Parathyroid adenoma (tissue), 2 donors: ENCODE measurements around the gene SYPL2.

Source experiments
- H2AFZ ChIP-seq: fragments of 300-600 bp; sonication (generic); one replicate; pipeline ENCODE4 v1.7.0; 2017; ENCODE audit warnings: antibody characterized with exemption, mild to moderate bottlenecking
- H3K27ac ChIP-seq: fragments of 300-600 bp; sonication (generic); one replicate; pipeline ENCODE4 v1.7.0; 2017
- H3K27me3 ChIP-seq: fragments of 300-600 bp; sonication (generic); one replicate; pipeline ENCODE4 v1.7.0; 2017; ENCODE audit warnings: low read length; ENCODE audit not compliant: control insufficient read depth, insufficient read depth
- H3K36me3 ChIP-seq: fragments of 300-600 bp; sonication (generic); one replicate; pipeline ENCODE4 v1.7.0; 2017; ENCODE audit warnings: low read length; ENCODE audit not compliant: control insufficient read depth, insufficient read depth
- H3K4me1 ChIP-seq: fragments of 300-600 bp; sonication (generic); one replicate; pipeline ENCODE4 v1.7.0; 2017; ENCODE audit warnings: control low read depth
- H3K4me2 ChIP-seq: fragments of 300-600 bp; sonication (generic); one replicate; pipeline ENCODE4 v1.7.0; 2017; ENCODE audit warnings: low read length
- H3K4me3 ChIP-seq: fragments of 300-600 bp; sonication (generic); one replicate; pipeline ENCODE4 v1.7.0; 2017; ENCODE audit warnings: low read depth, low read length
- H3K79me2 ChIP-seq: fragments of 300-600 bp; sonication (generic); one replicate; pipeline ENCODE4 v1.7.0; 2017; ENCODE audit warnings: control low read depth
- H3K9ac ChIP-seq: fragments of 300-600 bp; sonication (generic); one replicate; pipeline ENCODE4 v1.7.0; 2017; ENCODE audit warnings: mild to moderate bottlenecking
- H3K9me3 ChIP-seq: fragments of 300-600 bp; sonication (generic); one replicate; pipeline ENCODE4 v1.7.0; 2017; ENCODE audit warnings: low read length; ENCODE audit not compliant: control insufficient read depth
- CTCF ChIP-seq: fragments of 300-600 bp; sonication (generic); IDR thresholded peaks from one replicate; pipeline ENCODE4 v1.7.0; 2017; ENCODE audit warnings: antibody characterized with exemption, mild to moderate bottlenecking
- donor health status: primary hyperparathyroidism.

Gene SYPL2

GRCh38 chr1:109427171-109427467, 39.2 kb upstream of the SYPL2 start:
- Histone ChIP-seq H3K27ac (peak overlapping the region; percentile 84), H3K27me3 (no peaks in the 10 kb centered on the region), H2AFZ (peak overlapping the region; percentile 81), H3K9ac (no peak overlapping the region), H3K9me3 (no peaks in the 10 kb centered on the region), H3K79me2 (peaks cover 9% of the 10 kb centered on the region), H3K4me2 (peak overlapping the region; percentile 97), H3K4me3 (peak overlapping the region; percentile 79), H3K36me3 (no peaks in the 10 kb centered on the region), H3K4me1 (no peaks in the 10 kb centered on the region)
- TF ChIP-seq CTCF, result no peak

- no peak overlapping the region for H2AFZ ChIP-seq
- no peaks in the 10 kb centered on the region for H3K79me2 ChIP-seq
- H3K4me3 ChIP-seq, result no peak overlapping the region
- H3K4me1 ChIP-seq, result no peaks in the 10 kb centered on the region
- H3K9ac ChIP-seq, result no peak overlapping the region
- no peaks in the 10 kb centered on the region for H3K9me3 ChIP-seq
- H3K4me2 ChIP-seq, result no peak overlapping the region
- no peak overlapping the region for H3K27ac ChIP-seq
- no peaks in the 10 kb centered on the region for H3K36me3 ChIP-seq
- H3K27me3 ChIP-seq, result no peaks in the 10 kb centered on the region
- no peak for TF ChIP-seq CTCF
Observed at GRCh38 chr1:109432336-109432735, 34.0 kb upstream of the SYPL2 start.

- Histone ChIP-seq H3K27ac (no peak overlapping the region), H2AFZ (no peak overlapping the region), H3K79me2 (no peaks in the 10 kb centered on the region), H3K9me3 (no peaks in the 10 kb centered on the region), H3K4me2 (no peak overlapping the region), H3K36me3 (no peaks in the 10 kb centered on the region), H3K9ac (no peak overlapping the region), H3K4me3 (no peak overlapping the region), H3K27me3 (no peaks in the 10 kb centered on the region), H3K4me1 (no peaks in the 10 kb centered on the region)
- no peak for TF ChIP-seq CTCF
Observed at GRCh38 chr1:109433322-109433721, 33.0 kb upstream of the SYPL2 start.

- Histone ChIP-seq H3K27ac (no peak overlapping the region), H3K27me3 (no peaks in the 10 kb centered on the region), H3K36me3 (no peaks in the 10 kb centered on the region), H3K79me2 (no peaks in the 10 kb centered on the region), H3K4me2 (no peak overlapping the region), H3K9ac (no peak overlapping the region), H3K4me3 (no peak overlapping the region), H3K9me3 (no peaks in the 10 kb centered on the region), H3K4me1 (no peaks in the 10 kb centered on the region), H2AFZ (no peak overlapping the region)
- no peak for TF ChIP-seq CTCF
Observed at GRCh38 chr1:109434484-109434883, 31.9 kb upstream of the SYPL2 start.

GRCh38 chr1:109438798-109439297, 27.5 kb upstream of the SYPL2 start:
- no peak overlapping the region for H3K4me3 ChIP-seq
- no peaks in the 10 kb centered on the region for H3K27me3 ChIP-seq
- no peak overlapping the region for H3K27ac ChIP-seq
- H3K79me2 ChIP-seq, result no peaks in the 10 kb centered on the region
- TF ChIP-seq CTCF, result no peak
- H3K4me1 ChIP-seq, result no peaks in the 10 kb centered on the region
- no peaks in the 10 kb centered on the region for H3K36me3 ChIP-seq
- H2AFZ ChIP-seq, result no peak overlapping the region
- H3K9me3 ChIP-seq, result no peaks in the 10 kb centered on the region
- H3K9ac ChIP-seq, result no peak overlapping the region
- no peak overlapping the region for H3K4me2 ChIP-seq
